ENCODE data around the gene DHCR24.
A peak's percentile ranks its signal among the peaks of the same experiment; 100 is the strongest.

The DHCR24 gene

DNA sequence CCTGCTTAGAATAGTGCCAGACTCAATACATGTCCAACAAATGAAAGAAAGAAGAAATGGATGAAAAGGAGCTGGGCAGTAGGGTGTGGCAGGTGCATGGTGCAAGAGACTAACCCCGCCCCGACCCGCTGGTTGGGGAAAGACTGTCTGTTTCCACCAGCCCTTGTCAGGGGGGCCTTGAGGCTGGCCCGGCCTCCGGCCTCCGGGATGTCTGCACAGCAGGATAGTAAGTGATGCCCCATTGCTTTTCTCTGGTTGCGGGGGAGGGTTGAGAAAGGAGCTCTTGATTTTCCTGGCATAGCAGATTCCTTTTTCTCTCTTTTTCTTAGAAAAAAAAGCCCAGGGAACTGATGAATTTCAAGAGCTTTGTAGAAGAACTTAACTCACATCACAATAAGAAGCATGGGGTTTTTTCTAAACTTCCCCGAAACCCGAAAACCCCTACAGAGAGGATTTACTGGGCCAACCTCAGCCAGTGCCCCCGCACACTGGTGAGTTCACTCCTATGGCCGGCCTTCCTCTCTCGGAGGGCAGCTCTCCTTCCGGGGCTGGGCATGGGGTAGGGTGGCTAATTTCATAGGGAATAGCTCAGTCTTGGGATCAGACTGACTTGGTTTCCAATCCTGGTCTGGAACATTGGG, 73.4 kb downstream of the DHCR24 start:
- DNase-seq, result no peak

DNA sequence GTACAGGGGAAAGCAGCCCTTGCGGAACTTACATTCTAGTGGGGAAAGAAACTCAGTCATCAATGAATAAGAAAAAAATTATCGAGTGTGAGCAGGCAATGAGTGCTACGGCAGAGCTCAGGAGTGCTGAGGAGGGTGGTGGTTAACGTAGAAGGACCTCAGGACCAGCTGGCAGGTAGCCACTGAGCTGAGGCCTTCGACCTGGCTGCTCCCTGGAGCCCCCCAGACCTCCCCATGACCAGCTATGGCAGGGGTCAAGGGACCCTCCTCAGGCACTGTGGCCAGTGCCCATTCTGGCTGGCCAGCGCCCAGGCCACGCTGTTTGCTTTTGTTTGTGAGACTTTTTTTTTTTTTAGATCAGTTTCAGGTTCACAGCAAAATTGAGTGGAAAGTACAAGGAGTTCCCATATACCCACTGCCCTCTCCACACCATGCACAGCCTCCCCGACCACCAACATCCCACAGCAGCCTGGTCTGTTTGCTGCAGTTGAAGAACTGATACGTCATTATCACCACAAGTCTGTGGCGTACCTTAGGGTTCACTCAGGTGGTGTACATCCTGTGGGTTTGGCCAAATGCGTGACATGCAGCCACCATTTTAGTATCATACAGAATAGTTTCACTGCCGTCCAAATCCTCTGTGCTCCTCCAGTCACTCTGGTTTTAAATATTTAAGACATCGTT, 74.1 kb downstream of the DHCR24 start:
- DNase-seq, result no peak

DNA sequence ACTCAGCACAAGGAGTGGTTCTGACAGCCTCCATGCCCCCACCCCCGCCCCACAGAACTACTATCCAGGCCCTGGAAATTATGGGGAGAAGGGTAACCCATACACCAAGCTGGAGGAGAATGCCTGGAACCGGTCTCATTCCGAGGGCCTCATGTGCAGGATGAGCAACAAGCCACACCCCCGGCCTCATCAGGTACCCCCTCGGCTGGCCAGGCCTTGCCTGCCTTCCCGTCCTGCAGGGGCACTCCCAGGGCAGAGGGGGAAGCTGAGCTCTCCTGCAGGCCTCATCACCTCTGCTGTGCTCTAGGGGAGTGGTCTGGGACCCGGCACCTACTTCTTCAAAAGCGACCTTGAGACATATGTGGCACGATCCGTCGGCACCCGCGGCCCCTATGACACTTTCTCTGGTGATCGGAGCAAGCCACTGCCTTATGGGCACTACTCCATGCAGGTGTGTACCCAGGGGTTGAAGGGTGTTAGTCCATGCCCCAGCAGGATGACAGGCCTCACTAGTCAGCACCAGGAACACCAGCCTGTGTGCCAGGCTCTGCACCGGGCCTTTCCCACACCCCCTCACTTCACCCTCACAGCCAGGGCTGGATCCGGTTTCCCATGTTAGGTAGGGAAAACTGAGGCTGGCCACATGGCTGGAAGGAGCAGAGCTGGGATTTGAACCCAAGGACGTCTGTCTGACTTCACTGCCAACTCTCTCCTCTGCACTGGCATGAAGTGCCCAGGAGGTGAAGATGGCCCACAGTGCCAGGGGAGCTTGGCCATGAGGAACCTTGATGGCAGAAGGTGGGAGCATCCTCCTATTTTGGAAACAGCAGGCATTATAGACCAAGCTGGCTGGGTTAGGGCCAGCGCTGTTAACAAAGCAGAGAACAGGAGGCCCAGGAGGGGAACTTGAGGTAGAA, 75.0 kb downstream of the DHCR24 start:
- no peak for DNase-seq

DNA sequence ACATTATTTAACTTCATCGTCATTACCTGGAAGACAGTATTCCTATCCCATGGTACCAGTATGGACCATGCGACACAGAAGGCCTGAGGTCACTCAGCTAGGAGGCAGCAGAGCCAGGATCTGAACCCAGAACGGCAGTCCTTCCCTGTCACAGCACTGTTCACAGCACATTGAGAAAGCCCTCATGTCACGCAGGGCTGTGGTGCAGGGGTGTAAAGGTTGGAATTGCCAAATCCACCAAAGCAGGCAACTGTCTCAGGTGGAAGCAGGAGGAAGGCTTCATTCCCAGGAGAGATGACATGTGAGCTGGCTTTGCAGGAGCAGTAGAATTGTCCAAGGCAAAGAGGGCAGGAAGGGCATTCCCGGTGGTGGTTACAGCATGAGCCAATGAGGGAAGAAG, 75.9 kb downstream of the DHCR24 start:
- DNase-seq, result no peak

DNA sequence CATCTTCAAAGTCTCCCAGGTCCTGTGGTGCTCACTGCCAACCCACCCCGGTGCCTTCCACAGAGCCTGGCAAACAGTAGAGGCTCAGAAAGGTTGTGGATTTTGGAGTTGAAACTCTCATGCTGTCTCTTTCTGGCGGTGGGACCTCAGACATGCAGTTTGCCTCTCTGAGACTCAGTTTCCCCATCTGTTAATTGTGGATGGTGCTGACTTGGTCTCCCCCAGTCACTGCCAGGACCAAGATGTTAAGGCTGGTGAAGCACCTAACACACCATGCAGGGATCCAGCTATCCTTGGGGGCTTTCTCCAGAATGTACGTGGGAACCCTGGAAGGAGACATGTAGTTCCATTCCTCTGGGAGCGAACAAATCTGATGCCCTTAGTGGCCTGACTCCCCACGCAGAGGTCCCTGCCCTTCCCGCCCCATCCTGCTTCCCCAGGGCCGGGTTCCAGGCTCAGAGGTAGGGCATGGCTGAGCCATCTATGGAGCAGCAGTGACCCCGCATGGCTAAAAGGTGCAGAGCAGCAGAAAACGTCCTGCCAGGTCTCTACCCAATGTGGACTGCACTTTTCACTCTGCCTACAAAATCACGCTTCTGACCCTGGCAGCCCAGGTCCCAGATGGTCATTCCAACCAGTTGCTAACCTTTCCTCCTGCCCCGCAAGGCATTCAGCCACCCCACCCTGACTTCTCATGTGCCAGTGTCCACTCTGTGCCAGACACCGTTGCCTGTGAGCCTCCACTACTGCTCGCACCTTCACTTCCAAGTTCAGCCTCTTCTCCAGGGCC, 76.6 kb downstream of the DHCR24 start:
- DNase-seq, result peak; percentile 55 to 58

DNA sequence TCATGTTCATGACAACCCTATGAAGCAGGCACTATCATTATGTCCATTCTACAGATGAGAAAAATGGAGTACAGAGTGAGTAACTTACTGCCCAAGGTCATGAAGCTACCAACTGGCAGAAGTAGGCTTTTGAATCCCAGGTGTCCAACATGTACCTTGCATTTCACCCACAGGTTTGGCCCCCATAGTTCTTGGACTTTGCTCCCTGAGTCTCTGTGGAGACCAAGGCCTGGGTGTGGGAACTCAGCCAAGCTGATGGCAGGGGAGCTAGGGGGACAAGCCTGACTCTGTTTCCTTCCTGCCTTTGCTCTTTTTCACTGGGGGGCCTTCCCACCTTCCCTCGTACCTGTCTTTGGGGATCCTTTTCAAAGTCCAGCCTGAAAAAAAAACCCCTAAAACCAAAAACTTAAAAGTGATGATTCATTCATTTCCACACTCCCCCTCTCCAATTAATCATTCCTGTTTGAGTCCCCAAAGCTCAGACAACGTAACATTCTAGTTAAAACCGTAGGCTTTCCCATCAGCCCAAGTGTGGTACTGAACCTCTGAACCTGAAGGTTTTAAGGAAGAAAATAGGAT, 77.4 kb downstream of the DHCR24 start:
- no peak for DNase-seq

DNA sequence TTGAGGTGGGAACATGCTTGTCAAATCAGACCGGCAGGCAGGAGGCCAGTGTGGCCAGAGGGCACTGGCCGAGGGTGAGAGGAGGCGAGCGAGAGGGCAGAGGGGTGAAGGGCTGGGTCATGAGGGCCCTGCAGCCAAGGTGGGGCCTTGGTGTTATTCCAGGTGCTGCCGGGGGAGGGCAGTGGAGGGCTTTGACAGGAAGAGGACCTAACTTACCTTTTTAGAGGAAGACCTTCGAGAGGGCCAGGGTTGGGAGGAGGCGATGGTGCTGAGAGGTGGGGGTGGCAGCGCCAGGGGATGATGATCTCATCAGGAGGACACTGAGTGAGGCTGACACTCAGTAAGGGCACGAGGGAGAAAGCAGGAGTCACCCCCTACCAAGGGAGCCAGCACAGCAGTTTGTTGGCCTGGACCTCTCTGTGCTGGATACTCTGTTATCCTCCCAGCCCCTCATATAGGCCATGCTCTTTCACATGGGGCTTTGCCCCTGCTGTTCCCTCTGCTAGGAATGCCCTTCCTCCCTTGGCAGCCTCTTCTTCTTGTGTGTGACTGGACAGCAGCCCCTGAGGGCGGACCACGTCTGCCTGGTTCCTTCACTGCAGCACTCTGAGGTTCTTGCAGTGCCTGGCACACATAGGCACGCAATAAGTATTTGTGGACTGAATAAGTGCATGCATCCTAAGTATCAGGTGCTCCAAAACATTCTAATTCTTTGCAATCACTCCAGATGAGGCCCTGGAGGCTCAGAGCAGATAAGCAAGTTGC, 78.4 kb downstream of the DHCR24 start:
- DNase-seq, result no peak

DNA sequence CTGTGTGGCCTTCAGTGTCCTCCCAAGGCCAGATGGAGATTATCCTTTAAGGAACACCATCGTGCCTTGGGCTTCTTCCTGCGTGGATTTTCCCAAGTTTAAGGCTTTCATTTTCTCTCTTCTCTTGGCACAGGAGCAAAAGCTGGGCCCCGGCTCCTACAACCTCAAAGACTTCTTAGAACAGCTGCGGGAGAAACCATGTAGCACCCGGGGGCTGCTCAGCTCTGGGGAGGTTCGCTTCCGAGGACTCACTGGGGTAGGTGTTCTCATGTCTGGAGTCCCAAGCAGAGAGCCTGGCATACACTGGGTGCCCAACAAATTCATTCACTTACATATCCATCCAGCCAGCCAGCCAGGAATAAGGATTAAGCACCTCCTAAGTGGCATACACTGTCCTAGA, 79.2 kb downstream of the DHCR24 start:
- no peak for DNase-seq

DNA sequence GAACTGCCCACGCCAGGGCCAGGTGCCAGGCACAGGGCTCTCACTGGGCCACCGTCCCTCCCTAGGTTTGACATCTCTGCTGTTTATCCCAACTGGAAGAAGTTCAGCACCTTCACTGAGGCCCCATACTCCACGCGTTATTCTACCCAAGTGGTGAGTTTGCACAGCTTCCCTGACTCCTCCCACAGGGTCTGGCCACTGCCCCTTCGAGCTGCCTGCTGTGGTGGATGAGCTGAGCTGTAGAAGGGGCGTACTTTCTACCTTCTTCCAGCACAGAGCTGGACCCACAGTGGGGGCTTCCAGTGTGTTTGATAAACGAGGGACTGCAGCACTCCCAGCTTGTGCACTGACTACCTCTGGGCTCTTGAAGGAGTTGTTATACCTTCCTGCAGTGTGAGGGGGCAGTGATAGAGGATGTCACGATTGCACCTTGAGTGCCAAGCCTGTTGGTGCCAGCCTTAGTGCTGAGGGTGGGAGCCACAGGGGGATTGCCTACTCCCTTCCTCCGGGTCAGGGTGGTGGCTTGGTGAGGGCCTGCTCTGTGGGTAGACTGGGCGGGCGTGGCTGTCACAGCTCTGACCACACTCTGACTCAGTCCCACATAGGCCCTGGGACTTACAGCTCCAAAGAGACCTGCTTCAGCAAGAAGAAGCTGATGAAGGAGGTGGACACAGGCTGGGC, 79.9 kb downstream of the DHCR24 start:
- no peak for DNase-seq

DNA sequence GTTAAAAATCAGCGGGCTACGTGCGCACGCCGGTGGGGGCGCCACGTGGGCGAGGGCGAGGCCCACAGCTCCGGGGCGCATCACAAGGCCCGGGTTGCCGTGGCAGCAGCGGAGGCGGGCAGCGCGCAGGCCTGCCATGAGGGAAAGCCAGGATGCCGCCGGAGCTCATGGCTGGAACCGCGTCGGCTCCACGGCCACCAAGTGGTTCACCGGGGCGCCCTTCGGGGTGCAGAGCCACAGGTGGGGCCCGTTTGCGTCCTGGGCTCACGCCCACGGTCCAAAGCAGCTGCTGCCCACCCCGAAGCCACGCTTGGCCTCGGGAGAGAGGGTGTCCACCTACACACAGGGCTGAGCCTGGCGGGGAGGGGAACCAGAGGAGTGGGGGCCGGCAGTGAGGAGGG, 81.0 kb downstream of the DHCR24 start:
- no peak for DNase-seq

DNA sequence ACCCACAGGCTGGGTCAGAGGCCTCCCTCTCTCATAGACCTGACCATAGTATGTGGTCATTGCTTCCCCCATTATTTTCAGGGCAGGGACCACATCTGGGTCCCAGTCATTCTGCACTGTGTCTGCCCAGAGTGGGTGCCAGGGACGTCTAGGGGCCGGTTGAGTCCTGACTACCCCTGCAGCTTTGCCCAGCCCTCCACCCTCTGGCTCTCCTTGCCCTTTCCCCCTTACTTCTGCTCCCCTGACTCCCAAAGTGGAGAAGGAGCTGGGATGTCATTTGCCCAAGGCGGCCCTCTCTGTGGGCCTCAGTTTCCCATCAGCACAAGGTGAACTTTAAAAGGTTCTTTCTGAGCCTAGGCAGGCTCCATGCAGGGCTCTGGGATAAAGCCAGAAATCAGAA, 81.5 kb downstream of the DHCR24 start:
- DNase-seq, result no peak

DNA sequence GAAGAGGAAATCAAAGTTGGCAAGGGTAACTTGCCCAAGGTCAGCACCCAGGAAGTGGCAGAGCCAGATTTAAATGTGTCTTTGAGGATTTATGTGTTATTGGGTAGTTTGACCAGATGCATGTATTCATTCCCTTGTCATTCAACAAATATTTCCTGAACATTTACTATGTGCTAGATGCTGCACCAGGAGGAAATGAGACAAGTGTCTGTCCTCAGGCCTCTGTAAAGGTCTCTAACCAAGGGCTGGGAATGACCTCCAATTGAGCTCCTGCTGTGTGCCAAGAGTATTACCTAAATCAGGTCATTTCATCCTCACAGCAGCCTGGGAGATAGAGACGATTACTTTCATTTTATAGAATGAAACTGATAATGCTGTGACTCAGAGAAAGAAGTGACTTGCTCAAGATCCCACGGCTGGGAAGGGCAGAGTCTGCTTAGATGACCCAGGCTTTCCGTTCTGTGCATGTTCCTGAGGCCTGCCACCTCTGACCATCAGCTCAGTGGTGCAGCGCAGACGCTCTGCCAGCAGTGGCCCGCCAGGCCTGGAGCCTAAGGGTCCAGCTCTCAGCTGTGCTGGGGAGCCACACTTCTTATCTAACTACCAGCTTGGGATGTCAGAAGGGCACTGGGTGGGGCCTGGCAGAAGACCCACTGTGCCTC, 82.4 kb downstream of the DHCR24 start:
- DNase-seq, result no peak

DNA sequence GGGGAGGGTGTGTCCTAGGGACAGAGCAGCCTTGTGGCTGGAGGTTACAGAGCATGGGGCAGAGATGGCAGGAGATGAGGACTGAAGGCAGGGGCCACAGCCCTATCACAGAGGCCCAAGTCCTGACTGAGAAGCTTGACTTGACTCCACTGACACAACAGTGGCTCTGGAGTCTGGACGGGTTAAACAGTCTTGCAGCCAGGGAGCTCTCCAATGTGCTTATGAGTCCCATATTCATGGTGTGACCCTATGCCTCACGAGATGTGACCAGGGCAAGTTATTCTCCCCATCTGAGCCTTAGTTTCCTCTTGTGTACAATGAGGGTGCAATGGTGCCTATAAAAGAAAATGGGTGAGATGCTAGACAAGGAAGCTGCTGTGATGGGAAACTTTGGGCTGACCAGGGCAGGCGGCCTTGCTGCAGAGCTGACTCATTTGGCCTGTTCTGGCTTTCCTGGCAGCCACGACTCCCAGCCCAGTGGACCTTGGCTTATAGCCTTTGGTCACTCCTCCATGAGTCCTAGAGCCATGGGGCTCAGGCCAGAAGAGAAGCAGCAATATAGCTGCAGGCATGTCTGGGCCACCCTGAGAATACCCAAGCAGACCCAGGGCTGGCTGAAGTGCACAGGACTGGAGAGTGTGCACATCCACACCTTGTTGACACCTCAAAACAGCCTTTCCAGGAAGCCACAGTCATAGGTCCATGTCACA, 83.1 kb downstream of the DHCR24 start:
- peak in 1 of 2 experiments; percentile 17 for DNase-seq

DNA sequence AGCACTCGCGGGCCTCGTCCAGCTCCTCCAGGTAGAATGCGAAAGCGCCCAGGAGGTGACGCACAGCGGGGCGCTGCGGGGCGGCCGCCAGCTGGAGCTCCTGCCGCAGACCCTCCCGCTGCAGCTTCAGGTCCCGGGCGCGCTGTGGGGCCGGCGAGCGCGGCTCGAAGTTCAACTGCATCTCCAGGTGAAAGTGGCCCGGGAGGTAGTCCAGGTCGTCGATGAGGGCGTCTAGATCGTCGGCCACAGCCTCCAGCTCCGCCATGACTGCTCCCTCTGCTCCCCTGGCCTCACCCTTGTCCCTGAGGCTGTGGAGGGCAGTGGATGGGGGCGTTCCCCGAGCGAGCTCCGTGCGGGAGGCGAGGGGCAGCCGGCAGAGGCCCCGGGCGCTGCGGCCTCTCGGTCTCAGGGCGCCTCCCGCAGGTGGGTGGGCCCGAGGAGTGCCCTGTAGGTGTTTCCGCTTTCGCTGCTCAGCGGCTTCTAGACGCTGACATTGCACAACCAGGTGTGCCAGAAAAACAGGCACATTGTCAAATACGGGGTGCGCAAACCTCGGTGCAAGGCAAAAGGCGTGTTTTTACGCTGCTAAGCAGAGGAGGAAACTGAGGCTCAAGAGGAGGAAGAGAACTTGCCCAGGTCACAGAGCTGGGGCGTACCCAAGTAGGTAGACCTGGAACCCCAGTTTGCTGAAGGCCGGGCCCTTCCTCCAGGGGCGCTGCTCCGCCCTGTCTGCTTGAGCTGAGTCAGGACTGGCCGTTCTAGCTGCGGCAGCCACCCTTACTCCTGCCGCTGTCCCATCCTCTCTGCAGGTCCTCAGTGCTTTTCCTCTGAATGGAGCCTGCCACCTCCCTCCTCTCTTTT, 85.9 kb downstream of the DHCR24 start, which contains the start of gene TTC22:
Gene TTC22, minus strand, starts transcription at position 425 of the 861 bp plus-strand sequence. Its CDS starts 160 bp downstream, at position 265.
- peak; percentile 31 to 55 for DNase-seq

DNA sequence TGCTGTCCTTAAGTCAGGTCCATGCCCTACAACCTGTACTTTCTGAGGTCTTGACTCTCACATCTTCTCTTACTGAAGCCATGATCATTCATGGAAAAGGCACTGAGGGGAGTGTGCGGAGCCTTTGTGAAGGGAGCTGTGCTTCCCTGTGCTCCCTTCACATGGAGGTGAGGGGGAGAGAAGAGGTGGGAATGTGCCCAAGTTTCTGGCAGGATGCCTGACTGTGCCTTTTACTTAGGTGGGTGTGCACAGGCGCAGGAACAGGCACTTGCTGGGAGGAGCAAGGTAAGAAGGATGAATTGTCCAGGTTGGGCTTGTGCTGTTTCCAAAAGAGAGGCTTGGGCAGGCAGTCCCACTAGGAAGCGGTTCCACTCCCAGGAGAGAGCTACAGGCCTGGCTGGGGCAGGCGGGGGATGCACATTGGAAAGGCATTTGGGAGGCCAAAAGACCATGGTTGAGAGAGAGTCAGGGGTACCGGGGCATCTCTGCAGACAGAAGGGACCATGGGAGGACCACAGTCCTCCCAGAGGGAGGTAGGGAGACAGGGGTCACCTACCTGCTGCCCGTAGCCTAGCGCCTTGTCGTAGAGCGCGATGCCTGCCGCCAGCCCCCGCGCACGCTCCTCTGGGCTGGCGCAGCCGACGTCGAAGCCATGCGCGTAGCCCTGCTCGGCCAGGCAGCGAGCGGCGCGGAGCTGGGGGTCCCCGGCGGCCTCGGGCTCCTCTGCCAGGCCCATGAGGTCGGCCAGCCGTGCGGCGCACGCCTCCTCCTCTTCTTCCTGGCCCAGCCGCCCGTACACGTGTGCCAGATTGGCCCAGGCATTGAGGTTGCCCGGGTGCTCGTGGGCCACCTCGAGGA, 86.7 kb downstream of the DHCR24 start:
- no peak for DNase-seq
